ENCODE measurements around the gene LYPLAL1. TPM values are rescaled to one million over a fixed set of nuclear protein-coding genes. Genes with fewer than 3 reads are reported as not detected.

The LYPLAL1 gene
- total and polyA plus RNA-seq, 2 of the 13 experiments (the other 11 are each of a cell fraction or from before 2014, with no cell fraction given), result 17.0 to 31.6 TPM

- H3K9ac ChIP-seq (ENCODE audit: insufficient read depth, low read depth, low read length), result peak overlapping the region; percentile 90
- DNase-seq (ENCODE audit: low spot score) (no peak), FAIRE-seq (no peak), ATAC-seq (no peak)
- ChIA-PET POLR2A (interaction anchor here (0.8 to 3.8 kb wide), 10 partner anchors 13 to 241 kb away, joined by 3 to 29 read pairs (median 5); no protein-coding TSS in a partner anchor), CTCF (ENCODE audit: low intra/inter-chr PET ratio, low total read pairs) (no interaction called here)
- TF ChIP-seq SMC3 (IDR thresholded peaks at IDR 0.05; ENCODE audit: low read length) (no peak), MED8 (CRISPR knock-in tag; IDR thresholded peaks at IDR 0.05; ENCODE audit: insufficient replicate concordance) (peak; percentile 63)
- H3K79me2 ChIP-seq (ENCODE audit: insufficient read depth, low read length), result peaks cover 26% of the 10 kb centered on the region
- WGBS (ENCODE audit: low lambda C conversion rate), result 20% methylated on average over 6 of the region's 6 CpGs
- intact Hi-C loops (cut with micrococcal nuclease; ENCODE audit: unreplicated experiment) (loop anchor here (10.0 kb wide), 1 partner anchor 141 kb away; no protein-coding TSS in a partner anchor), in situ Hi-C loops (cut with HindIII; ENCODE audit: extremely low pct_ligation_motif_present, low pct_unique_long_range_greater_than_20kb) (loop anchor here (10.0 kb wide), 1 partner anchor 141 kb away; no protein-coding TSS in a partner anchor)
- H3K9me3 ChIP-seq (ENCODE audit: low read length), result no peaks in the 10 kb centered on the region
- H3K4me1 ChIP-seq (ENCODE audit: insufficient read depth, low read length), result peaks cover 71% of the 10 kb centered on the region
- no peaks in the 10 kb centered on the region; a peak in 1 of 5 replicates for H3K27me3 ChIP-seq (ENCODE audit: control insufficient read depth in 1 of 2, insufficient read depth in 2 of 2, low read length in 2 of 2)
- no peaks in the 10 kb centered on the region; a peak in 2 of 5 replicates for H3K36me3 ChIP-seq (replicated peaks in 1 of 2; ENCODE audit: control insufficient read depth in 1 of 2, insufficient read depth in 2 of 2, low read length in 2 of 2)
- BruUV-seq (replicated peaks), result no TSS peak
- peak overlapping the region; percentile 84 for H2AFZ ChIP-seq (ENCODE audit: low read length)
- peak overlapping the region; percentile 80 for H3K4me2 ChIP-seq (ENCODE audit: low read depth, low read length)
- peak overlapping the region; percentile 81 for H3K27ac ChIP-seq (ENCODE audit: extremely low read length, insufficient read depth, low read length)
- peak overlapping the region; percentile 79 to 88 (median 84) for H3K4me3 ChIP-seq (replicated peaks in 1 of 3; ENCODE audit: insufficient read depth in 1 of 3, low read depth in 2 of 3, low read length in 3 of 3)
- H4K20me1 ChIP-seq (ENCODE audit: insufficient read depth, low read length), result no peaks in the 10 kb centered on the region
These were observed 282 bp upstream of the LYPLAL1 start for GRCh38 chr1:219173434-219173757.

DNA sequence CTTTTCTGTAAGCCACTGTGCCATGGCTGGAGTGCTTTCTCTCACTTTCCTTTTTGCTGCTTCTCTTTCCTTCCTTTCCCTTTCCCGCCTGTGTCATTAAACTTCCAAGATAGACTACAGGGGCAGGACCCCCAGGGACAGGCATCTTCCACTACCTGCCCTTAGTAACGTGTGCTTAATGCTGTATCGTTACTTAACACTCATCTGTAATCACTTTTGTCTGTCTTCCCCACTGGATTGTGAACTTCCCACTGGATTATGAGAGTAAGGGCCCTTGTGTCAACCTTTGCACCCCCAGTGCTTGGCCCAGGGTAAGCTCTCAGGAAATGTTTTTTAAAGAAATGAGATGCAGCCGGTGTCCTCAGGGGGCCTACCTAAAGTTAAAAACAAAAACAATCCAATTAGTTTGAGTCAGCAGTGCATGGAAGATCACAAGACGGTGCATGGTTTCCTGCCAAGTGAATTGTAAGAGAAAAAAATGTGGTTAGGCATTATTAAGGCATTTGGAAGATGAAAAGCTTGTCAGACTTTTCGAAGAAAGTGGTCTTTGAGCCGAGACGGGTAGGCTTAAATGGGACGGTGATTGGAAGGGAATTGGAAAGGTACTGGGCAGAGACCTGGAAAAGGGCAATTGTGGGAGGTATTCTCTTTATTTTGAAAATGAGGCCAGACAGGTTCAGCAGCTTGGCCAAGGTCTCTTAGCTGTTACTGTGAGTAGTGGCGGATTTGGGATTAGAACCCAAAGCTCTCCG lies 958 bp downstream of the LYPLAL1 start:
- in situ Hi-C loops (cut with HindIII; ENCODE audit: extremely low pct_ligation_motif_present, low pct_unique_long_range_greater_than_20kb) (loop anchor here (10.0 kb wide), 1 partner anchor 140 kb away; no protein-coding TSS in a partner anchor), intact Hi-C loops (cut with micrococcal nuclease; ENCODE audit: unreplicated experiment) (loop anchor here (10.0 kb wide), 1 partner anchor 140 kb away; no protein-coding TSS in a partner anchor)
- ATAC-seq (peak; percentile 77), FAIRE-seq (peak; percentile 48), DNase-seq (ENCODE audit: low spot score) (peak; percentile 49)
- H3K79me2 ChIP-seq (ENCODE audit: insufficient read depth, low read length), result peaks cover 26% of the 10 kb centered on the region
- BruUV-seq (replicated peaks), result TSS peak; percentile 60
- peak overlapping the region; percentile 79 to 88 (median 84) for H3K4me3 ChIP-seq (replicated peaks in 1 of 3; ENCODE audit: insufficient read depth in 1 of 3, low read depth in 2 of 3, low read length in 3 of 3)
- WGBS (ENCODE audit: low lambda C conversion rate), result 16% methylated on average over 11 of the region's 11 CpGs
- H3K9ac ChIP-seq (ENCODE audit: insufficient read depth, low read depth, low read length), result peak overlapping the region; percentile 90
- no peak overlapping the region for H2AFZ ChIP-seq (ENCODE audit: low read length)
- H3K9me3 ChIP-seq (ENCODE audit: low read length), result no peaks in the 10 kb centered on the region
- H3K4me2 ChIP-seq (ENCODE audit: low read depth, low read length), result peak overlapping the region; percentile 80
- peaks cover 67% of the 10 kb centered on the region for H3K4me1 ChIP-seq (ENCODE audit: insufficient read depth, low read length)
- CTCF ChIA-PET (ENCODE audit: low intra/inter-chr PET ratio, low total read pairs), result no interaction called here
- H4K20me1 ChIP-seq (ENCODE audit: insufficient read depth, low read length), result no peaks in the 10 kb centered on the region
- H3K36me3 ChIP-seq (replicated peaks in 1 of 2; ENCODE audit: control insufficient read depth in 1 of 2, insufficient read depth in 2 of 2, low read length in 2 of 2), result no peaks in the 10 kb centered on the region; a peak in 2 of 5 replicates
- POLR2A ChIA-PET, result interaction anchor here (0.9 to 3.8 kb wide), 6 partner anchors 14 to 240 kb away, joined by 3 to 29 read pairs (median 6); no protein-coding TSS in a partner anchor
- no peaks in the 10 kb centered on the region; a peak in 1 of 5 replicates for H3K27me3 ChIP-seq (ENCODE audit: control insufficient read depth in 1 of 2, insufficient read depth in 2 of 2, low read length in 2 of 2)
- peak overlapping the region; percentile 81 for H3K27ac ChIP-seq (ENCODE audit: extremely low read length, insufficient read depth, low read length)
- TF ChIP-seq ZNF138 (CRISPR knock-in tag; IDR thresholded peaks at IDR 0.05; ENCODE audit: low read depth) (0 out of 2 replicates have a peak, but pooled peaks have one; percentile 20), ZC3H4 (CRISPR knock-in tag; IDR thresholded peaks at IDR 0.05; ENCODE audit: borderline replicate concordance) (peak; percentile 55; the same call in 1 of the 2 replicates), SAP130 (CRISPR knock-in tag; IDR thresholded peaks at IDR 0.05; ENCODE audit: low read depth) (peak; percentile 27), ZNF33A (CRISPR knock-in tag; IDR thresholded peaks at IDR 0.05; ENCODE audit: borderline replicate concordance) (peak; percentile 28; the same call in 1 of the 2 replicates)
- TF ChIP-seq, protein P1, sequence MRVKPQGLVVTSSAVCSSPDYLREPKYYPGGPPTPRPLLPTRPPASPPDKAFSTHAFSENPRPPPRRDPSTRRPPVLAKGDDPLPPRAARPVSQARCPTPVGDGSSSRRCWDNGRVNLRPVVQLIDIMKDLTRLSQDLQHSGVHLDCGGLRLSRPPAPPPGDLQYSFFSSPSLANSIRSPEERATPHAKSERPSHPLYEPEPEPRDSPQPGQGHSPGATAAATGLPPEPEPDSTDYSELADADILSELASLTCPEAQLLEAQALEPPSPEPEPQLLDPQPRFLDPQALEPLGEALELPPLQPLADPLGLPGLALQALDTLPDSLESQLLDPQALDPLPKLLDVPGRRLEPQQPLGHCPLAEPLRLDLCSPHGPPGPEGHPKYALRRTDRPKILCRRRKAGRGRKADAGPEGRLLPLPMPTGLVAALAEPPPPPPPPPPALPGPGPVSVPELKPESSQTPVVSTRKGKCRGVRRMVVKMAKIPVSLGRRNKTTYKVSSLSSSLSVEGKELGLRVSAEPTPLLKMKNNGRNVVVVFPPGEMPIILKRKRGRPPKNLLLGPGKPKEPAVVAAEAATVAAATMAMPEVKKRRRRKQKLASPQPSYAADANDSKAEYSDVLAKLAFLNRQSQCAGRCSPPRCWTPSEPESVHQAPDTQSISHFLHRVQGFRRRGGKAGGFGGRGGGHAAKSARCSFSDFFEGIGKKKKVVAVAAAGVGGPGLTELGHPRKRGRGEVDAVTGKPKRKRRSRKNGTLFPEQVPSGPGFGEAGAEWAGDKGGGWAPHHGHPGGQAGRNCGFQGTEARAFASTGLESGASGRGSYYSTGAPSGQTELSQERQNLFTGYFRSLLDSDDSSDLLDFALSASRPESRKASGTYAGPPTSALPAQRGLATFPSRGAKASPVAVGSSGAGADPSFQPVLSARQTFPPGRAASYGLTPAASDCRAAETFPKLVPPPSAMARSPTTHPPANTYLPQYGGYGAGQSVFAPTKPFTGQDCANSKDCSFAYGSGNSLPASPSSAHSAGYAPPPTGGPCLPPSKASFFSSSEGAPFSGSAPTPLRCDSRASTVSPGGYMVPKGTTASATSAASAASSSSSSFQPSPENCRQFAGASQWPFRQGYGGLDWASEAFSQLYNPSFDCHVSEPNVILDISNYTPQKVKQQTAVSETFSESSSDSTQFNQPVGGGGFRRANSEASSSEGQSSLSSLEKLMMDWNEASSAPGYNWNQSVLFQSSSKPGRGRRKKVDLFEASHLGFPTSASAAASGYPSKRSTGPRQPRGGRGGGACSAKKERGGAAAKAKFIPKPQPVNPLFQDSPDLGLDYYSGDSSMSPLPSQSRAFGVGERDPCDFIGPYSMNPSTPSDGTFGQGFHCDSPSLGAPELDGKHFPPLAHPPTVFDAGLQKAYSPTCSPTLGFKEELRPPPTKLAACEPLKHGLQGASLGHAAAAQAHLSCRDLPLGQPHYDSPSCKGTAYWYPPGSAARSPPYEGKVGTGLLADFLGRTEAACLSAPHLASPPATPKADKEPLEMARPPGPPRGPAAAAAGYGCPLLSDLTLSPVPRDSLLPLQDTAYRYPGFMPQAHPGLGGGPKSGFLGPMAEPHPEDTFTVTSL (CRISPR knock-in tag; IDR thresholded peaks at IDR 0.05; ENCODE audit: borderline replicate concordance), result peak; percentile 29; the same call in 1 of the 2 replicates
- TF ChIP-seq, protein P2, sequence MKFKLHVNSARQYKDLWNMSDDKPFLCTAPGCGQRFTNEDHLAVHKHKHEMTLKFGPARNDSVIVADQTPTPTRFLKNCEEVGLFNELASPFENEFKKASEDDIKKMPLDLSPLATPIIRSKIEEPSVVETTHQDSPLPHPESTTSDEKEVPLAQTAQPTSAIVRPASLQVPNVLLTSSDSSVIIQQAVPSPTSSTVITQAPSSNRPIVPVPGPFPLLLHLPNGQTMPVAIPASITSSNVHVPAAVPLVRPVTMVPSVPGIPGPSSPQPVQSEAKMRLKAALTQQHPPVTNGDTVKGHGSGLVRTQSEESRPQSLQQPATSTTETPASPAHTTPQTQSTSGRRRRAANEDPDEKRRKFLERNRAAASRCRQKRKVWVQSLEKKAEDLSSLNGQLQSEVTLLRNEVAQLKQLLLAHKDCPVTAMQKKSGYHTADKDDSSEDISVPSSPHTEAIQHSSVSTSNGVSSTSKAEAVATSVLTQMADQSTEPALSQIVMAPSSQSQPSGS (CRISPR knock-in tag; IDR thresholded peaks at IDR 0.05), result 0 out of 2 replicates have a peak, but pooled peaks have one; percentile 13
